Measurements from ENCODE around the gene TCEANC2. TPM values are rescaled to one million over a fixed set of nuclear protein-coding genes. Genes with fewer than 3 reads are reported as not detected.
A peak's percentile ranks its signal among the peaks of the same experiment; 100 is the strongest.

Gene TCEANC2
- total RNA-seq, 1 experiment from 2014 or later, result 4.2 TPM

DNA sequence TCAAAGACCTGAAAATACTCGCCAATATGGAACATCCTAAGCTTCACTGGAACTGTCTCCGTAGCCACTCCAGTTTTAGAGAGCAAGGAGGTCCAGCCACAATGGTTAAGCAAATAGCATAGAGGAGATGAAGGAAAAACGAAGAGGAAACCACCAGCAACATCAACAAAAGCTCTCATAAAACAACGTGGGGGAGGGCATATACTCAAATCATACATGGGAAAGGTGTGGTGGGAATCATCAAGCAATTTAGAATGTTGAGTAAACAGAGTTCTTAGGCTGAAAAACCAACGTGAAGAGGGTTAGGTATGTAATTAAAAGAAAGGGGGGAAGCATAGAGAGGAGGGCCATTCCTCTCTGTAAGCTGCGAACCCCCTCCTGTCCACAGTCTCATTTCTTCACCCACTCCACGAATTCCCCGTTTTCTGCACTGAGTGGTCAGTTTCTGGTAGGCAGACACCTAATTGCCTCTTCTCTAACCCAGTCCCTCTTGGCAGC is 1.4 kb upstream of the TCEANC2 start:
- Histone ChIP-seq H3K27ac (ENCODE audit: low read depth, low read length, poor library complexity, severe bottlenecking) (peak overlapping the region; percentile 80), H3K4me3 (ENCODE audit: low read depth, low read length, poor library complexity, severe bottlenecking) (peak overlapping the region; percentile 83), H3K9me3 (ENCODE audit: low read depth, low read length, poor library complexity, severe bottlenecking) (no peaks in the 10 kb centered on the region), H3K36me3 (ENCODE audit: insufficient read depth, low read length, poor library complexity, severe bottlenecking) (no peaks in the 10 kb centered on the region), H3K4me1 (ENCODE audit: insufficient read depth, low read length, poor library complexity, severe bottlenecking) (peaks cover 9% of the 10 kb centered on the region), H3K27me3 (replicated peaks; ENCODE audit: insufficient read depth, low read depth, low read length, poor library complexity) (no peaks in the 10 kb centered on the region)
- intact Hi-C loops (cut with micrococcal nuclease; ENCODE audit: unreplicated experiment), result no loop called here
- TF ChIP-seq EZH2 (IDR thresholded peaks at IDR 0.05; ENCODE audit: borderline replicate concordance, low read depth, low read length, poor library complexity, severe bottlenecking), result no peak
- BruUV-seq (replicated peaks), result no TSS peak
- ChIA-PET CTCF (no interaction called here), POLR2A (ENCODE audit: low non-redundant PET) (no interaction called here)
- no peak for DNase-seq (ENCODE audit: low spot score)

DNA sequence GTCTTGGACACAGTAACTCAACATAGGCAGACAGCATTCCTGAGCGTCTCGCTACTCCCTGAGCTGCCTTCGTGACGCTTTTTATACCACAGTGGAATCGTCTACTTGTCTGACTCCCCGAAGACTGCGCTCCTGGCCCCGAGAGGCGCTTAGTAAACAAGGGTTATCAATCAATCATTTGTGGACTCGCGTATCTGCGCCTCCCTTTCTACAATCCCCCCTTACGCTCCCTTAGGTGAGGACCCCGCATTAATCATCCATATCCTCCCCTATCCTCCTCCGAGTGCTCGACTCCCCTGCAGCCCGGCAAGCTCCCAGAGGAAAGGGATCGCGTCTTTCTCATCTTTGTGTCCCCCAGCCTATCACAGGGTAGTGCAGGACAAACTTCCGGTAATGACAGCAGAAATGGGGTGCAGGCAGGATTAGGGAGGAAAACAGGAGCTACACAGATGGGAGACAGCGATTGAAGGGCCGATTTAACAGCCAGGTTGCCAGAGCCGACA is 926 bp upstream of the TCEANC2 start:
- Histone ChIP-seq H3K27ac (ENCODE audit: low read depth, low read length, poor library complexity, severe bottlenecking) (peak overlapping the region; percentile 80), H3K4me3 (ENCODE audit: low read depth, low read length, poor library complexity, severe bottlenecking) (peak overlapping the region; percentile 83), H3K4me1 (ENCODE audit: insufficient read depth, low read length, poor library complexity, severe bottlenecking) (peaks cover 9% of the 10 kb centered on the region), H3K27me3 (replicated peaks; ENCODE audit: insufficient read depth, low read depth, low read length, poor library complexity) (no peaks in the 10 kb centered on the region), H3K9me3 (ENCODE audit: low read depth, low read length, poor library complexity, severe bottlenecking) (no peaks in the 10 kb centered on the region), H3K36me3 (ENCODE audit: insufficient read depth, low read length, poor library complexity, severe bottlenecking) (no peaks in the 10 kb centered on the region)
- DNase-seq (ENCODE audit: low spot score), result peak; percentile 47
- no peak for TF ChIP-seq EZH2 (IDR thresholded peaks at IDR 0.05; ENCODE audit: borderline replicate concordance, low read depth, low read length, poor library complexity, severe bottlenecking)
- TF ChIP-seq, protein P1, sequence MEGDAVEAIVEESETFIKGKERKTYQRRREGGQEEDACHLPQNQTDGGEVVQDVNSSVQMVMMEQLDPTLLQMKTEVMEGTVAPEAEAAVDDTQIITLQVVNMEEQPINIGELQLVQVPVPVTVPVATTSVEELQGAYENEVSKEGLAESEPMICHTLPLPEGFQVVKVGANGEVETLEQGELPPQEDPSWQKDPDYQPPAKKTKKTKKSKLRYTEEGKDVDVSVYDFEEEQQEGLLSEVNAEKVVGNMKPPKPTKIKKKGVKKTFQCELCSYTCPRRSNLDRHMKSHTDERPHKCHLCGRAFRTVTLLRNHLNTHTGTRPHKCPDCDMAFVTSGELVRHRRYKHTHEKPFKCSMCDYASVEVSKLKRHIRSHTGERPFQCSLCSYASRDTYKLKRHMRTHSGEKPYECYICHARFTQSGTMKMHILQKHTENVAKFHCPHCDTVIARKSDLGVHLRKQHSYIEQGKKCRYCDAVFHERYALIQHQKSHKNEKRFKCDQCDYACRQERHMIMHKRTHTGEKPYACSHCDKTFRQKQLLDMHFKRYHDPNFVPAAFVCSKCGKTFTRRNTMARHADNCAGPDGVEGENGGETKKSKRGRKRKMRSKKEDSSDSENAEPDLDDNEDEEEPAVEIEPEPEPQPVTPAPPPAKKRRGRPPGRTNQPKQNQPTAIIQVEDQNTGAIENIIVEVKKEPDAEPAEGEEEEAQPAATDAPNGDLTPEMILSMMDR (conservative IDR thresholded peaks at IDR 0.05; ENCODE audit: low read depth, low read length), result no peak
- intact Hi-C loops (cut with micrococcal nuclease; ENCODE audit: unreplicated experiment), result no loop called here
- CTCF ChIA-PET, result interaction anchor here (0.6 kb wide), 1 partner anchor 511 kb away, joined by 4 read pairs; no protein-coding TSS in a partner anchor
- TSS peak; percentile 38 for BruUV-seq (replicated peaks)
- POLR2A ChIA-PET (ENCODE audit: low non-redundant PET), result interaction anchor here (0.7 kb wide), 1 partner anchor 749 kb away, joined by 3 read pairs; no protein-coding TSS in a partner anchor

DNA sequence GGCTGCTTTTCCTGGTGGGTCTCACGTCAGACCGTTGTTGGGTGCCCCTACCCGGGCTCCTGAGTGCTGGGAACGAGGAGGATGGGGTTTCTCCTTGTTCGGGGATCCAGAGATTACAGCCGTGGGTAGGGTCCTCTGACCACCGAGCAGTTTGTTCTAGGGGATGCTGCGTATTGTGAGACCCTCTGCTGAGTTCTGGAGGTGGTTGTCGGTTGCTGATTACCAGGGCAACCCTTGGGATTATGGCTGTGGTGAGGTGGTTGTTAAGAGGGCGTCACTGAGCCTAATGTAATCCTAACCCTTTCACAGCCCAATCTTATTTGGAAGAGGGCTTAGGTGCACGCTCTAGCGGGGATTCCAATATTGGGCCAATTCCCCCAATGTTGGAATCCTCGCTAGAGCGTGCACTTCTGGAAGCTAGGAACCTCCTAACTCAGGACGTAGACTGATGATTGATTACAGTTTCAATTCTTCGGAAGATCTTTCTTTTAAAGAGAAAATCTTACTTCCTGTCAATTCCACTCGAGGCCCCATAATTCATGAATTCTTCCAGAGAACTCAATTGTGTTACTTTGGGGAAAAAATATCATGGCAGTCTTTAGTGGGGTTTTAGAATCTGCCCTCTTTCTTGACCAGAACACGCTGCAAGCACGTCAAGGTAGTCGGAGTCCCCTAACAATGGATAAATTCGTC is 483 bp downstream of the TCEANC2 start:
- POLR2A ChIA-PET (ENCODE audit: low non-redundant PET), result no interaction called here

More for the DNA sequence above, 483 bp downstream of the TCEANC2 start:
- CTCF ChIA-PET, result no interaction called here
- Histone ChIP-seq H3K4me1 (ENCODE audit: insufficient read depth, low read length, poor library complexity, severe bottlenecking) (peaks cover 9% of the 10 kb centered on the region), H3K27me3 (replicated peaks; ENCODE audit: insufficient read depth, low read depth, low read length, poor library complexity) (no peaks in the 10 kb centered on the region), H3K4me3 (ENCODE audit: low read depth, low read length, poor library complexity, severe bottlenecking) (peak overlapping the region; percentile 83), H3K27ac (ENCODE audit: low read depth, low read length, poor library complexity, severe bottlenecking) (peak overlapping the region; percentile 80), H3K36me3 (ENCODE audit: insufficient read depth, low read length, poor library complexity, severe bottlenecking) (no peaks in the 10 kb centered on the region), H3K9me3 (ENCODE audit: low read depth, low read length, poor library complexity, severe bottlenecking) (no peaks in the 10 kb centered on the region)
- intact Hi-C loops (cut with micrococcal nuclease; ENCODE audit: unreplicated experiment), result no loop called here
- no TSS peak for BruUV-seq (replicated peaks)
- TF ChIP-seq EZH2 (IDR thresholded peaks at IDR 0.05; ENCODE audit: borderline replicate concordance, low read depth, low read length, poor library complexity, severe bottlenecking), result no peak
- TF ChIP-seq, protein P1 (conservative IDR thresholded peaks at IDR 0.05; ENCODE audit: low read depth, low read length), result no peak
- peak; percentile 12 for DNase-seq (ENCODE audit: low spot score)

Data from A673 (cell line).